Neural cell (in vitro differentiated cells): ENCODE results near the gene ODAD4.

Experiments
- CTCF ChIP-seq: fragments of 450-650 bp; IDR thresholded peaks from 2 replicates; pipeline ENCODE4 v1.5.1; 2014; ENCODE audit warnings: antibody characterized with exemption, mild to moderate bottlenecking, moderate library complexity; ENCODE audit not compliant: poor library complexity, severe bottlenecking
- EZH2 ChIP-seq: fragments of 200-600, 300-800 bp; shearing (Covaris generic), sonication (generic); IDR thresholded peaks from 2 replicates; pipeline ENCODE4 v1.6.1; 2014; ENCODE audit warnings: antibody characterized with exemption, low read length, borderline replicate concordance, mild to moderate bottlenecking; ENCODE audit not compliant: insufficient read depth, poor library complexity, severe bottlenecking
- MXI1 ChIP-seq: fragments of 450-650 bp; conservative IDR thresholded peaks from 2 replicates; pipeline ENCODE4 v1.6.1; 2014; ENCODE audit warnings: antibody characterized with exemption, mild to moderate bottlenecking; ENCODE audit not compliant: poor library complexity, severe bottlenecking
- POLR2AphosphoS5 ChIP-seq: IDR thresholded peaks from 2 replicates; pipeline ENCODE4 v1.6.1; 2012

- TF ChIP-seq CTCF (no peak), EZH2 (no peak), MXI1 (no peak), POLR2AphosphoS5 (no peak)
These were observed 26.8 kb downstream of the ODAD4 start for GRCh38 chr17:41957031-41957868.
